ENCODE results near the gene FADS2.

The FADS2 gene

GRCh38 chr11:61854206-61854895 lies 26.3 kb downstream of the FADS2 start:
- TF ChIP-seq CTCF (IDR thresholded peaks at IDR 0.05; ENCODE audit: insufficient read depth, low read length, poor library complexity, severe bottlenecking) = no peak
- Histone ChIP-seq H3K4me3 (replicated peaks; ENCODE audit: low read depth, low read length) (no peak overlapping the region), H3K27me3 (replicated peaks; ENCODE audit: control insufficient read depth, insufficient read depth, low read length) (no peaks in the 10 kb centered on the region), H3K36me3 (ENCODE audit: control insufficient read depth, insufficient read depth, low read length) (peaks cover 50% of the 10 kb centered on the region)
- no peak for DNase-seq (ENCODE audit: extremely low read depth, insufficient read length)

- H3K27me3 ChIP-seq (replicated peaks; ENCODE audit: control insufficient read depth, insufficient read depth, low read length) = no peaks in the 10 kb centered on the region
- no peak overlapping the region for H3K4me3 ChIP-seq (replicated peaks; ENCODE audit: low read depth, low read length)
- DNase-seq (ENCODE audit: extremely low read depth, insufficient read length) = no peak
- peaks cover 51% of the 10 kb centered on the region for H3K36me3 ChIP-seq (ENCODE audit: control insufficient read depth, insufficient read depth, low read length)
- TF ChIP-seq CTCF (IDR thresholded peaks at IDR 0.05; ENCODE audit: insufficient read depth, low read length, poor library complexity, severe bottlenecking) = no peak
These were observed 27.0 kb downstream of the FADS2 start for GRCh38 chr11:61854966-61855714.

GRCh38 chr11:61855939-61856680 lies 28.0 kb downstream of the FADS2 start:
- Histone ChIP-seq H3K4me3 (replicated peaks; ENCODE audit: low read depth, low read length) (no peak overlapping the region), H3K36me3 (ENCODE audit: control insufficient read depth, insufficient read depth, low read length) (peaks cover 54% of the 10 kb centered on the region), H3K27me3 (replicated peaks; ENCODE audit: control insufficient read depth, insufficient read depth, low read length) (no peaks in the 10 kb centered on the region)
- DNase-seq (ENCODE audit: extremely low read depth, insufficient read length) = no peak
- TF ChIP-seq CTCF (IDR thresholded peaks at IDR 0.05; ENCODE audit: insufficient read depth, low read length, poor library complexity, severe bottlenecking) = no peak

- Histone ChIP-seq H3K4me3 (replicated peaks; ENCODE audit: low read depth, low read length) (no peak overlapping the region), H3K36me3 (ENCODE audit: control insufficient read depth, insufficient read depth, low read length) (peaks cover 53% of the 10 kb centered on the region), H3K27me3 (replicated peaks; ENCODE audit: control insufficient read depth, insufficient read depth, low read length) (no peaks in the 10 kb centered on the region)
- TF ChIP-seq CTCF (IDR thresholded peaks at IDR 0.05; ENCODE audit: insufficient read depth, low read length, poor library complexity, severe bottlenecking) = no peak
- no peak for DNase-seq (ENCODE audit: extremely low read depth, insufficient read length)
These were observed 32.2 kb downstream of the FADS2 start for GRCh38 chr11:61860054-61860903.

GRCh38 chr11:61861634-61862033 lies 33.5 kb downstream of the FADS2 start:
- Histone ChIP-seq H3K27me3 (replicated peaks; ENCODE audit: control insufficient read depth, insufficient read depth, low read length) (no peaks in the 10 kb centered on the region), H3K4me3 (replicated peaks; ENCODE audit: low read depth, low read length) (no peak overlapping the region), H3K36me3 (ENCODE audit: control insufficient read depth, insufficient read depth, low read length) (peaks cover 50% of the 10 kb centered on the region)
- TF ChIP-seq CTCF (IDR thresholded peaks at IDR 0.05; ENCODE audit: insufficient read depth, low read length, poor library complexity, severe bottlenecking) = no peak
- no peak for DNase-seq (ENCODE audit: extremely low read depth, insufficient read length)

Data from GM06990 (cell line).